ENCODE results near the gene PRKCD.

PRKCD gene

DNA sequence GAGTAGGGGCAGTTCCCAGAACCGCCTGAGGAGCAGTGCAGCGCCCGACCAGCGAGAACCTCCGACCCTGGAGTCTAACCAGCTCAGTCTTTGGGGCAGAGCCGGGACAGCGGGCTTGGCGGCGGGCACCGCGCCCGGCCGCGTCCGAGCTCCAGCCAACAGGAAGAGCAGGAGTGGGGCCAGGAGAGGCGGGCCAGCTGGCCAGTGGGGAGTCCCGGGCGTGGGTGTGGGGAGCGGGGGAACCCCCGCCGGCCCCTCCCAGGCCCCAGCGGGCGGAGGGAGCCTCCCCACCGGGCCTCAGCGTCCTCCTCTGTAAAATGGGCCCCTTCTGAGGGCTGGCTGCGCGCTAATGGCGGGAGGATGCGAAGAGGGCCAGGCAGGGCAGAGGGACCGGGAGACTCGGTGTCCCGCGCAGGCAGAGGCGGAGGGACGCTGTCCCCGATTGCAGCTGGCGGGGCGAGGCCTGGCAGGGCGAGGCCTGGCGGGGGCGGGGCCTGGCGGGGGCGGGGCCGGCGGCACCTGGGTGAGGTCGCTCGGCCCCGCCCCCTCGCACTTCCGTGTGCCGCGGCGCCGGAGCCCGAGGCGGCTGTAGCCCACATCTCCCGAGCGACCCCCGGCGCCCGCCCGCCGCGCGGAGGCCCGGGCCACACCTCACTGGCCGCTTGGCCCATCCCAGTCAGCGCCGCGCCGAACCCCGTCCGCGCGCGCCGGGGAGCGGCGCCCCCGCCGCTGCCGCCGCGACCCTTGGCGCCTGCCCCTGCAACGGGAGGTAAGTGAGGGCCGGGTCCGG lies at the start of gene PRKCD:
TSS of gene PRKCD (plus strand) at position 550 of the 790 bp plus-strand sequence. CDS start 17,214 bp downstream, outside the sequence.
- POLR2A ChIA-PET: interaction anchor here (0.7 to 1.4 kb wide), 6 partner anchors 8 to 35 kb away, joined by 3 to 5 read pairs (median 4); no protein-coding TSS in a partner anchor
- DNase-seq (ENCODE audit: extremely low spot score): peak; percentile 94
- CTCF ChIA-PET: interaction anchor here (0.6 to 1.1 kb wide), 2 partner anchors 20 to 36 kb away, joined by 3 read pairs; no protein-coding TSS in a partner anchor

GRCh38 chr3:53111822-53112221 lies 49.2 kb upstream of the PRKCD start:
- POLR2A ChIA-PET: no interaction called here
- CTCF ChIA-PET: interaction anchor here (0.6 to 1.5 kb wide), 2 partner anchors 85 to 699 kb away, joined by 5 to 6 read pairs; no protein-coding TSS in a partner anchor
- DNase-seq (ENCODE audit: extremely low spot score): no peak
- no peak for TF ChIP-seq SP1 (IDR thresholded peaks at IDR 0.05)
- no peak for TF ChIP-seq FOXK2 (IDR thresholded peaks at IDR 0.05)
- no peak for TF ChIP-seq ARNT (IDR thresholded peaks at IDR 0.05)
- no peak for TF ChIP-seq FOXM1 (IDR thresholded peaks at IDR 0.05; ENCODE audit: borderline replicate concordance)
- TF ChIP-seq HDGF (IDR thresholded peaks at IDR 0.05; ENCODE audit: borderline replicate concordance): no peak
- TF ChIP-seq NFRKB (IDR thresholded peaks at IDR 0.05): no peak
- TF ChIP-seq BHLHE40 (IDR thresholded peaks at IDR 0.05; ENCODE audit: borderline replicate concordance): no peak
- no peak for TF ChIP-seq LEF1 (IDR thresholded peaks at IDR 0.05; ENCODE audit: borderline replicate concordance)

More for the DNA sequence above, at the start of gene PRKCD:
- TF ChIP-seq FOXM1 (IDR thresholded peaks at IDR 0.05; ENCODE audit: borderline replicate concordance) (no peak), FOXK2 (IDR thresholded peaks at IDR 0.05) (no peak), BHLHE40 (IDR thresholded peaks at IDR 0.05; ENCODE audit: borderline replicate concordance) (no peak), SUZ12 (IDR thresholded peaks at IDR 0.05) (no peak), FOXA1 (IDR thresholded peaks at IDR 0.05) (no peak), NFRKB (IDR thresholded peaks at IDR 0.05) (no peak), ARNT (IDR thresholded peaks at IDR 0.05) (no peak), SP1 (IDR thresholded peaks at IDR 0.05) (no peak), LEF1 (IDR thresholded peaks at IDR 0.05; ENCODE audit: borderline replicate concordance) (no peak), TARDBP (IDR thresholded peaks at IDR 0.05) (no peak), ELF4 (IDR thresholded peaks at IDR 0.05) (no peak), ZNF384 (IDR thresholded peaks at IDR 0.05) (no peak), HDGF (IDR thresholded peaks at IDR 0.05; ENCODE audit: borderline replicate concordance) (no peak), CTBP1 (IDR thresholded peaks at IDR 0.05; ENCODE audit: borderline replicate concordance) (no peak), L3MBTL2 (conservative IDR thresholded peaks at IDR 0.05) (no peak)
- TF ChIP-seq, protein P1, sequence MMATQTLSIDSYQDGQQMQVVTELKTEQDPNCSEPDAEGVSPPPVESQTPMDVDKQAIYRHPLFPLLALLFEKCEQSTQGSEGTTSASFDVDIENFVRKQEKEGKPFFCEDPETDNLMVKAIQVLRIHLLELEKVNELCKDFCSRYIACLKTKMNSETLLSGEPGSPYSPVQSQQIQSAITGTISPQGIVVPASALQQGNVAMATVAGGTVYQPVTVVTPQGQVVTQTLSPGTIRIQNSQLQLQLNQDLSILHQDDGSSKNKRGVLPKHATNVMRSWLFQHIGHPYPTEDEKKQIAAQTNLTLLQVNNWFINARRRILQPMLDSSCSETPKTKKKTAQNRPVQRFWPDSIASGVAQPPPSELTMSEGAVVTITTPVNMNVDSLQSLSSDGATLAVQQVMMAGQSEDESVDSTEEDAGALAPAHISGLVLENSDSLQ (IDR thresholded peaks at IDR 0.05): no peak

DNA sequence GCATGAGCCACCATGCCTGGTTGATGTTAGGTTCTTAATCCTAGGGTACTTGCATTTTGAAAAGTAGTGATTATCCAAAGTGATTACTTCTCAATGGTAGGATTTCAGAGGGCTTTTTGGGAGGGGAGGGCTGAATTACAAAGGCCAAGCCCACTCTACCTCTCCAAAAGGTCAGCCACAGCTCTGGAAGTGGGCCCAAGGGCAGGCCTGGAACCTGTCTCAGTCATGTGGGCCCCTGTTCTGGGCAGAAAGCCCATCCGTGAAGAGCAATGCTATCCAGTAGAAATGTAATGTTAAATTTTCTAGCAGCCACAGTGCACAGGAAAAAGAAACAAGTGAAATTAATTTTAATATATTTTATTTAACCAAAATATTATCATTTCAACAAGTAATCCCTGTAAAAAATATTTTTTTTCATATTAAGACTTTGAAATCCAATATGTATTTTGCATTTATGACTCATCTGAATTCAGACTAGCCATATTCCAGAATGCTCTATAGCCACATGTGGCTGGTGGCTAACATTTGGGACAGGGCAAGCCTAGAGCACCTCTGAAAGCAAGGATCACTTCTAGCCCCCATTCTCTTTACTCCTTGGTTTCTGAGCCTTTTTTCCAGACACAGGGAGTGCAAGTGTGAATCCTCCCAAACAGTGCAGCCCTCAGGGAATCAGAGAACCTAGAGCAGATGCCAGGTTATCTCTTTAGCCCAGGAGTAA lies 47.6 kb upstream of the PRKCD start:
- TF ChIP-seq HDGF (IDR thresholded peaks at IDR 0.05; ENCODE audit: borderline replicate concordance) (no peak), TARDBP (IDR thresholded peaks at IDR 0.05) (no peak), ARNT (IDR thresholded peaks at IDR 0.05) (no peak), FOXM1 (IDR thresholded peaks at IDR 0.05; ENCODE audit: borderline replicate concordance) (no peak), L3MBTL2 (conservative IDR thresholded peaks at IDR 0.05) (no peak), SUZ12 (IDR thresholded peaks at IDR 0.05) (no peak), ELF4 (IDR thresholded peaks at IDR 0.05) (no peak), CTBP1 (IDR thresholded peaks at IDR 0.05; ENCODE audit: borderline replicate concordance) (no peak), LEF1 (IDR thresholded peaks at IDR 0.05; ENCODE audit: borderline replicate concordance) (no peak), FOXK2 (IDR thresholded peaks at IDR 0.05) (no peak), NFRKB (IDR thresholded peaks at IDR 0.05) (no peak), FOXA1 (IDR thresholded peaks at IDR 0.05) (no peak)
- DNase-seq (ENCODE audit: extremely low spot score): no peak
- CTCF ChIA-PET: interaction anchor here (1.0 to 2.7 kb wide), 5 partner anchors 10 to 82 kb away, joined by 5 to 21 read pairs (median 6); no protein-coding TSS in a partner anchor
- POLR2A ChIA-PET: interaction anchor here (1.1 kb wide), 1 partner anchor 82 kb away, joined by 12 read pairs; no protein-coding TSS in a partner anchor

DNA sequence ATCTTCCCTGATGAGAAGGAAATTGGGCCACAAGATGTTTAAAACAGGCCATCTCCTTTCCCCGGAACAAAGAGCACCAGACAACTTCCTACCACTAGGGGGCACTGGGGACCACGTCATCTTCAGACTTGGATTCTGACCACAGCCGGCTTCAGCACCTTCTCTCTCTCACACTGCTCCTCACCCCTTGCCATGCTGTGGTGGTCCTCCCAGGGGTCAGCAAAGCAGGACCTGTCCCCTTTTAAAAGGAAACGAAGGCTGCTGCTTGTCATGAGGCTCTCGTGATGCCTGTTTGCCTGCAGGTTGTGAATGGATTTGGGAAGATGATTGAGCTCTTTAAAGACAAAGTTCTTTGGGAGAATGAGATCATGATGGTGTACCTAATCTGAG lies 47.0 kb upstream of the PRKCD start:
- ChIA-PET POLR2A (interaction anchor here (1.1 kb wide), 1 partner anchor 82 kb away, joined by 12 read pairs; no protein-coding TSS in a partner anchor), CTCF (interaction anchor here (0.6 to 2.7 kb wide), 16 partner anchors 9 to 1134 kb away, joined by 3 to 21 read pairs (median 4); no protein-coding TSS in a partner anchor)
- TF ChIP-seq BHLHE40 (IDR thresholded peaks at IDR 0.05; ENCODE audit: borderline replicate concordance): no peak
- peak; percentile 40; the same call in 1 of the 2 replicates for TF ChIP-seq HDGF (IDR thresholded peaks at IDR 0.05; ENCODE audit: borderline replicate concordance)
- TF ChIP-seq SUZ12 (IDR thresholded peaks at IDR 0.05): no peak
- TF ChIP-seq FOXM1 (IDR thresholded peaks at IDR 0.05; ENCODE audit: borderline replicate concordance): no peak
- TF ChIP-seq FOXA1 (IDR thresholded peaks at IDR 0.05): no peak
- no peak for TF ChIP-seq ARNT (IDR thresholded peaks at IDR 0.05)
- TF ChIP-seq, protein P1 (IDR thresholded peaks at IDR 0.05): no peak
- TF ChIP-seq TARDBP (IDR thresholded peaks at IDR 0.05): no peak
- DNase-seq (ENCODE audit: extremely low spot score): peak; percentile 89

DNA sequence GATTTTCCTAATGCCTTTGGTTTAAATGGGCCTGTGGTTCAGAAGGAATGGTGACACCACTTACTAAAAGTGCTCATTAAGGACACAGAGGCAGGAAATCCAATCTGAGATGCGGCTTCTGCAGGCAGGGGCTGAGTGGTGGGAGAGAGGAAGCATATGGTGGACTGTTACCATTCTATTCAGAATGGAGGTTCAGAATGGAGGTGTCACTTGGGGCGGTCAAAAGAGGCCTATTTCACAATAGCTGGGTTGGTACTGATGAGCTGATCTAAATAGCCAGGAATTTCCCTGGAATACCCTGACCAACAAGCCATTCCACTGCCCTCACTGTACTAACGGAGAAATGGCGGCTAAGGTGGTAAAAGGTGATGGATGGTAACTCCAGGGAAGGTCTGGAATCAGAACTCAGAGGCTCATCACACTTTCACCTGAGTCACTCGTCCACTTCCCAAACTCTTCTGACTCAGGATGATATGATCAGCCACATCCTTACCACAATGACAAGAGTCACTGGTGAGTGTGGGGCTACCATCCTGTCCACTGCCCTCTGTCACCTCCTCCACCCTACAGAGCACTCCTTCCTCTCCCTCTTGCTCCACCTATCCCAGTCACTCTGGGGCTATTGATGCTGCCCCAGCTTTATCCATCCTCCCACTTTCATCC lies 46.5 kb upstream of the PRKCD start:
- CTCF ChIA-PET: interaction anchor here (0.6 to 2.7 kb wide), 17 partner anchors 9 to 1135 kb away, joined by 3 to 21 read pairs (median 4); no protein-coding TSS in a partner anchor
- DNase-seq (ENCODE audit: extremely low spot score): no peak
- POLR2A ChIA-PET: interaction anchor here (1.1 kb wide), 1 partner anchor 81 kb away, joined by 12 read pairs; no protein-coding TSS in a partner anchor
- TF ChIP-seq ELF4 (IDR thresholded peaks at IDR 0.05): no peak
- TF ChIP-seq L3MBTL2 (conservative IDR thresholded peaks at IDR 0.05): no peak
- no peak for TF ChIP-seq SUZ12 (IDR thresholded peaks at IDR 0.05)
- TF ChIP-seq HDGF (IDR thresholded peaks at IDR 0.05; ENCODE audit: borderline replicate concordance): no peak
- no peak for TF ChIP-seq LEF1 (IDR thresholded peaks at IDR 0.05; ENCODE audit: borderline replicate concordance)
- TF ChIP-seq, protein P1 (IDR thresholded peaks at IDR 0.05): no peak
- TF ChIP-seq NFRKB (IDR thresholded peaks at IDR 0.05): no peak
- TF ChIP-seq ZNF384 (IDR thresholded peaks at IDR 0.05): no peak
- TF ChIP-seq SP1 (IDR thresholded peaks at IDR 0.05): no peak
- no peak for TF ChIP-seq FOXA1 (IDR thresholded peaks at IDR 0.05)
- TF ChIP-seq TARDBP (IDR thresholded peaks at IDR 0.05): no peak
- TF ChIP-seq BHLHE40 (IDR thresholded peaks at IDR 0.05; ENCODE audit: borderline replicate concordance): no peak
- TF ChIP-seq FOXK2 (IDR thresholded peaks at IDR 0.05): no peak
- TF ChIP-seq ARNT (IDR thresholded peaks at IDR 0.05): no peak
- no peak for TF ChIP-seq FOXM1 (IDR thresholded peaks at IDR 0.05; ENCODE audit: borderline replicate concordance)
- no peak for TF ChIP-seq CTBP1 (IDR thresholded peaks at IDR 0.05; ENCODE audit: borderline replicate concordance)
